ENCODE measurements around the gene SURF6.

The SURF6 gene

DNA sequence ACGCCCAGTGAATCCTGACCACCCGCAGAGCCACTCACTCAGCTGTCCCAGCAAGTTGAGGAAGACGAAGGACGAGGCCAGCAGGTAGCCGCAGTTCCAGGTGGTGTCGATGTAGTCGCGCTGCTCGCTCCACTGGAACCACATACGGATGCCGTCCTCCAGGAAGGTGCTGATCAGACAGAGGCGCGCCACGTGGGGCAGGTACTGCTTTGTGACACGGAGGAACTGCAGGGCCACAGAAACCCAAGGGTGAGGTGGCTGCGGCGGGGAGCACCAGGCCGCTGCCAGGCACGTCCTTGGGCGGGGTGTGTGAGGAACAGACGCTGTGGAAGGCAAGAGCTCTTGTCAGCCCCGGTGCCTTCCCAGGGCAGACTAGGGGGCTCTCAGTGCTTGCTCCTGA, 31.2 kb upstream of the SURF6 start:
- FAIRE-seq = no peak

DNA sequence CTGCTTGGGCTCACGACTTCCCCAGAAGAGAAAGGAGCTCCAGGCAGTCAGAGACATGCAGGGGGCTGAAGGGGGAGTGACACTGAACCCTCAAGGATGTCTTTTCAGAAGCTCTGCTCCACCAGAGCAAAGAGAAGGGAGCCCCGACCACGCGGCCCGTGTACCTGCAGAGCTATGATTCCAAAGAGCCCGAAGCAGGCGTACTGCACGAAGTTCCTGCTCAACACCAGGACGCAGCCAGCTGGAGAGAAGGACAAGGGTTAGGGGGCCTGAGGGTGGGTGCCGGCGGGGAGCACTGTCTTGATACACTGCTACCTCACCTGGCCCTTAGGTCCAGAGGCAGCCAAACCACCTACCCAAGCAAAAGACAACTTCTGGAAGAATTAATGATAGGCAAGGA, 30.4 kb upstream of the SURF6 start:
- no peak for FAIRE-seq

DNA sequence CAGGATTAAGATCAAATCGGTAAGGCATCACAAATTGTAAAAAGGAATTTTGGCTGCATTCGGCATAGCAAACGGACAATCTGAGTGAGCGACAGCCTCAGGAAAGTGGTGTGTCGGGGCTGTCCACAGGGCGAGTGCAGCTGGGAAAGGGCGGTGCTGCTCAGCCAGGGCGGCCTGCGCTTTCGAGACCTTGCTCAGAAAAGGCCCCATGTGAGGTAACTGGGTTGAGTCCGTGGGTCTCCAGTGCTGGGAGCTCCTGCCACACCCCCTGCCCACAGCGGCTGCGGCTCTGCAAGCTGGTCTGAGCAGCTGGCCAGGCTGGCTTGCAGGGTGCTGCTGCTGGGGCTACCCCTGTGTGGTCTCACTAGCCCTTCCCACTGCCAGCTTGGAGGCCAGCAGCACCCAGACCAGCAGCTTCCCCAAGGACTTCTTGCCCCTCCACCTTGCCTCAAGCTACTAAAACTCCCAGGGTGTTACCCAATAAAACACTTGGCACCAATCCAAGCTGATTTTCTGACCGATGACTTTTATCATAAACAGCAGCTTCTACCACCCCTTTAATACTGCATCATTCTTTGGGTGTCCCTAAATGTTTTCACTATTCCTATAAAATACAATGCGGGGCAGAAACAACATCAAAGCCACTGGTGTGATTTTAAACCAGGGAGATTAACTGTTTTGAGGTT, 26.5 kb upstream of the SURF6 start:
- FAIRE-seq = no peak

GRCh38 chr9:133361507-133362092, 25.6 kb upstream of the SURF6 start:
- no peak for FAIRE-seq

- FAIRE-seq = no peak
Observed at GRCh38 chr9:133360400-133361393, 24.7 kb upstream of the SURF6 start.

- FAIRE-seq = no peak
Observed at GRCh38 chr9:133359399-133360175, 23.6 kb upstream of the SURF6 start.

DNA sequence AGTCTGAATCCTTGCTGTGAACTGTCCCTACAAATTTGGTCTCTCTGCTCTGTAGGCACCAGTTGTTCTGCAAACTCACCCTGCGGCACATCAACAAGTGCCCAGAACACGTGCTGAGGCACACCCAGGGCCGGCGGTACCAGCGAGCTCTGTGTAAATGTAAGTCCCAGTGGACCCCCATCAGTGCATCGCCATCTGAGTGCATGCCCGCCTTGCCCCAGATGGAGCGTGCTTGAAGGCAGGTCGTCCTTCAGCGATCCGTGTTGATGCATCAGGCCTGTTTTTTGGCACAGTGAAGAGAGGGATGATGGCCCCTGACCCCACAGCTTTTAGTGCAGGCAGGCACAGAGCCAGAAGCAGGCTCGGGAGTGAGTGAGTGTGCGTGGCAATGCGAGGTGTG, 21.7 kb upstream of the SURF6 start:
- no peak for FAIRE-seq

GRCh38 chr9:133356391-133357091, 20.6 kb upstream of the SURF6 start, which contains the start of the genes SURF1 and SURF2:
Gene SURF1 (minus strand): TSS chr9:133356487. CDS start chr9:133356453, 34 bp downstream.
Gene SURF2 (plus strand): TSS chr9:133356550. CDS start chr9:133356593, 43 bp downstream.
- no peak for FAIRE-seq

DNA sequence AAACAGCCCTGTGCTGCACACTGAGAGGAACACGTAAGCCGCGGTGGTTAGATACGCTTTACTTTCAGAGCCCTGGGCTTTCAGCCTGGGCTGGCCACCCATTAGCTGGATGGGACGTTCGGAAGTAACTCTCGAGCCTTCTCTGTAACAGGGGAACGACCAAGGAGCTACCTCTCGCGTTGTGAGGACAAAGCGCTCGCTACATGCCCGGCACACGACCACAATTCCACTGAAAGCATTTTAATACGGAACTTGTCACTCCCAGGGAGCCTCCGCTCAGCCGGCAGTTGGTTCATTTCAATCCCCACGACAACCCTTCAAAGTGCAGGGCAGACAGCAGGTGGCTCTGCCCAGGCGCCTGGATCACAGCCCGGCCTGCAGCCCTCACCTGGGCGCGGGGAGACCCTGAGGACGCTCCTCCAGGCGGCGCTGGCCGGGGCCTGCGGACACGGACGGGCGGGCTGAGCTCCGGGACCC, 19.9 kb upstream of the SURF6 start:
- FAIRE-seq = peak; percentile 48

GRCh38 chr9:133354766-133355165, 18.8 kb upstream of the SURF6 start:
- no peak for FAIRE-seq

- FAIRE-seq = no peak
Observed at GRCh38 chr9:133353548-133353947, 17.6 kb upstream of the SURF6 start.

- no peak for FAIRE-seq
Observed at GRCh38 chr9:133352635-133353340, 16.8 kb upstream of the SURF6 start.

- FAIRE-seq = peak; percentile 40
Observed at GRCh38 chr9:133351908-133352634, 16.1 kb upstream of the SURF6 start.

GRCh38 chr9:133351526-133351907, 15.5 kb upstream of the SURF6 start:
- no peak for FAIRE-seq

DNA sequence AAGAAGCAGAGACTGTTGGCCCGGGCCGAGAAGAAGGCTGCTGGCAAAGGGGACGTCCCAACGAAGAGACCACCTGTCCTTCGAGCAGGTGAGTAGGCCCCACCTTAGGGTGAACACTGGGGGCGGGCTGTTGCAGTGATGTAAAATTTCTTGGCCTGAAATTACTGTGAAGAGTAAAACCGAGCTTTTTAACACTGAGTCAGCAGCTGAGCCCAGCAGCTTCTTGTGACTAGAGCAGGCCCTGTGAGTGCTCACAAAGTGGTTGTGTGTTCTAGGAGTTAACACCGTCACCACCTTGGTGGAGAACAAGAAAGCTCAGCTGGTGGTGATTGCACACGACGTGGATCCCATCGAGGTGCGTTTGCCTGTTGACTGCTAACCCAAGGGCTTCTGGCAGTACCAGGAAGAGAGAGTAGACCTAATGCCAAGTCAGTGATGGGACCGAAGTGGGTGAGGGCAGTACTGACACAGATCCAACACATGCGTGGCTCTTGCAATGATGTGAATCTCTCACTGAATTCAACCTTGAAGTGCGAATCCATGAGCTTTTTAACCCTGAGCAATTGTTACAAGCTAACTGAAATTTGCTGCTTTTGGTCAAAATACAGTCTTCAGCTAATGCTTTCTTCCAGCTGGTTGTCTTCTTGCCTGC, 14.1 kb upstream of the SURF6 start:
- no peak for FAIRE-seq

DNA sequence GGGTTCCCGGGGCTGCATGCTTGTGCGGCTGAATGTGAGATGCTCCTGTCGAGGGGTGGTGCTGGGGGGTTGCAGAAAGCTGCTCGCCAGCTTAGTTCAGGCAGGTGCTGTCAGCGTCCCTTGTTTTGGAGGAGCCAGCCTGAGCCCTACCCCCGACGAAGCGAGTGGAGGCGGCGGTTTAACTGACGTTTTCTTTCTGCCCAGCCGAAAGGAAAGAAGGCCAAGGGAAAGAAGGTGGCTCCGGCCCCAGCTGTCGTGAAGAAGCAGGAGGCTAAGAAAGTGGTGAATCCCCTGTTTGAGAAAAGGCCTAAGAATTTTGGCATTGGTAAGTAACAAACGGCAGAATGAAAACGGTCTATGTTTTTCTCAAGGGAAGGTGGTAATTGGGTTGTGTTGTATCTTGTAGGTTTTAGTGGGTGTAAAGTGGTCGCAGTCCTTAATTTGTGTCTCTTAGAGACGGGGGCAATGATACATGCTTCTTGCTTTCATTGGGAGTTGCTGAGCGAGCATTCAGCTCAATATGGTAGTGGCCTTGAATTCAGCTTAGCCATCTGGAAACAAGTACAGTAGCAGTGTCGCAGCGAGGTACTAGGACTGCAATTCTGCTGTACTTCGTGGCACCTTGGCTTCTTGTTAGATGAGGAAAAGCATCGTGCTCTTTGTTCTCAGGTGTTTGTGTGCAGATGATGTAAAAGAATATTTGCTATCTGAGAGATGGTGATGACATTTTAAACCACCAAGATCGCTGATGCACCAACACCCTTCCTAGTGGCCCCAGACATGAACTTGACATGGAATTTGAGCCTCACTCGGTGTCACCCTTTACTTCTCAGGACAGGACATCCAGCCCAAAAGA, 13.0 kb upstream of the SURF6 start:
- no peak for FAIRE-seq

DNA sequence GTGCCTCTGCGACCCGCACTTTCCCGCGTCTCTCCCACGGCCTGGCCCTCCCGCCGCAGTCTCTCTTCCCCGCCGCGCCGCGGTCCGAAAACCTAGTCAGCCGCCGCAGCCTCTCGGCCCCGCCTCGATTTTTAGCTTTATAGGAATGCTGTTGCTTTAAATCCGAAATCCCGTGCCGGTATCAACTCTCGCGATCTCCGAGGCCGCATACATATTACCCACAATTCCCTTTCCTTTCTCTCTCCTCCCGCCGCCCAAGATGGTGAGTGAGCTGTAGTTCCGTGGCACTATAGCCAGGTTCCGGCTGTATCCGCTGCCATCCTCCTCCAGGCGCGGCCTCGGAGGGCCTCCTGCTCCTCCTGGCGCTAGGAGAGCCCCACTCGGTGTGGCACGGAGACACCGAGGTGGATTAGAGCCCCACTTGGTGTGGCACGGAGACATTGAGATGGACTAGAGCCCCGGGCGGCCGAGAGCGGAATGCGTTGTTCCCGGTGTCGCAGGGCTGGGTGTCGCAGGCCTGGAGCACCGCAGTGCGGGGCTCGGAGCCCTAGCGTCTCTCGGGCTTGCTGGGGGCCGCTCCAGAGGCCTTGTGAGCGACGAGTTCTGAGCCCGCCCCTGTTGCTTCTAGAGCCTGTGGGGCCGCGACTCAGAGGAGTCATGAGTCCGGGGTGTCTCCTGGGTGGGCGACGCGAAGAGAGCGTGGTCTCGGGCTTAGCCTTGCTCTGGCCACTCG, 12.2 kb upstream of the SURF6 start, which contains the start of the genes MED22 and RPL7A:
MED22 (minus strand) TSS at position 147 of the 733 bp plus-strand sequence. CDS start 1,469 bp downstream, outside the sequence.
RPL7A (plus strand) TSS at position 234 of the 733 bp plus-strand sequence; CDS start at position 260, 26 bp downstream.
- FAIRE-seq = peak; percentile 34

DNA sequence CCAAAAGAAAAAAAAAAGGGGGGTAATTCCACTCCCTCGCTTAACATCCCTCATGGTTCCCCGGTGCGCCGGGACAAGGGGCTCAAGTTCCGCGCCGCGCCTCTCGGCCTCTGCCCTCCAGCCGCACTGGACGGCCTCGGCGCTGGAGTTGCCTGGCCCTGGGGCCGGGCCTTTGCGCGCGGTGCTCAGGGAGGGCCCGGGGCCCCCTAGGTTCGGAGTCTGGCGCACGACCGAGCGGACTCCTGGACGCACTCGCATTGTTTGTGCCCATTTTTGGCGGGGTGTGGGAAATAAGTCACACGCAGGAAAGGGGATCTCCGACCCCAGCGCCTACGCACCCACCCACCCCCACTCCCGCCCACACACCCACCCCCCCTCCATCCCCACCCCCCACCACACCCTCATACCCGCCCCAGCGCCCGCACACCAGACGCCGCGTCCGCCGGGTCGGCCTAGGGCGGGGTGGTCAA, 11.6 kb upstream of the SURF6 start:
- no peak for FAIRE-seq
